Measurements from ENCODE around the gene SURF1.
A peak's percentile ranks its signal among the peaks of the same experiment; 100 is the strongest.

SURF1 gene

GRCh38 chr9:133305731-133306130 is 50.6 kb downstream of the SURF1 start:
- Histone ChIP-seq H3K4me3 (no peak overlapping the region), H3K27ac (no peak overlapping the region)
- DNase-seq (ENCODE audit: low spot score): no peak
- TF ChIP-seq CTCF (IDR thresholded peaks at IDR 0.05): no peak

- DNase-seq (ENCODE audit: low spot score): peak; percentile 58
- TF ChIP-seq CTCF (IDR thresholded peaks at IDR 0.05): no peak
- no peak overlapping the region for H3K4me3 ChIP-seq
- no peak overlapping the region for H3K27ac ChIP-seq
These were observed 51.6 kb downstream of the SURF1 start for GRCh38 chr9:133304477-133305377.

- TF ChIP-seq CTCF (IDR thresholded peaks at IDR 0.05): no peak
- no peak overlapping the region for H3K27ac ChIP-seq
- DNase-seq (ENCODE audit: low spot score): no peak
These were observed 52.2 kb downstream of the SURF1 start for GRCh38 chr9:133304158-133304470.

GRCh38 chr9:133303266-133304157 is 52.8 kb downstream of the SURF1 start:
- no peak for TF ChIP-seq CTCF (IDR thresholded peaks at IDR 0.05)
- Histone ChIP-seq H3K4me3 (no peak overlapping the region), H3K27ac (no peak overlapping the region)
- DNase-seq (ENCODE audit: low spot score): peak; percentile 63

More at GRCh38 chr9:133304158-133304470, 52.2 kb downstream of the SURF1 start:
- H3K4me3 ChIP-seq: no peak overlapping the region

Measured in coronary artery (tissue), 2 donors.